ENCODE measurements around the gene MAP3K7CL.

The MAP3K7CL gene

GRCh38 chr21:29176471-29177120 lies 46.2 kb downstream of the MAP3K7CL start:
- Histone ChIP-seq H3K36me3 (ENCODE audit: control insufficient read depth in 4 of 4, insufficient read depth in 4 of 4, low read length in 3 of 4) (no peaks in the 10 kb centered on the region), H3K9me3 (ENCODE audit: control extremely low read depth in 1 of 5, control insufficient read depth in 4 of 5, insufficient read depth in 2 of 5, low read depth in 1 of 5, low read length in 4 of 5) (no peaks in the 10 kb centered on the region), H3K27me3 (replicated peaks in 2 of 5; ENCODE audit: control insufficient read depth in 4 of 5, insufficient read depth in 5 of 5, low read length in 4 of 5) (no peaks in the 10 kb centered on the region), H3K27ac (ENCODE audit: insufficient read depth in 1 of 2, low read depth in 1 of 2, low read length in 2 of 2, poor library complexity in 1 of 2, severe bottlenecking in 2 of 2) (no peak overlapping the region), H3K4me3 (ENCODE audit: control insufficient read depth in 1 of 7, extremely low read depth in 1 of 7, insufficient read depth in 4 of 7, low read depth in 2 of 7, low read length in 6 of 7) (no peak overlapping the region), H3K4me1 (ENCODE audit: control extremely low read depth in 1 of 4, control insufficient read depth in 4 of 4, insufficient read depth in 4 of 4, low read length in 3 of 4) (no peaks in the 10 kb centered on the region)
- WGBS (ENCODE audit: insufficient coverage) = 40% methylated on average over 1 of the region's 2 CpGs
- ChIA-PET POLR2A (no interaction called here), CTCF (interaction anchor here (0.9 kb wide), 1 partner anchor 12 kb away, joined by 4 read pairs; no protein-coding TSS in a partner anchor)
- DNase-seq = no peak

- Histone ChIP-seq H3K27me3 (replicated peaks in 2 of 5; ENCODE audit: control insufficient read depth in 4 of 5, insufficient read depth in 5 of 5, low read length in 4 of 5) (no peaks in the 10 kb centered on the region), H3K4me1 (ENCODE audit: control extremely low read depth in 1 of 4, control insufficient read depth in 4 of 4, insufficient read depth in 4 of 4, low read length in 3 of 4) (peaks cover 0 to 3% (median 0%) of the 10 kb centered on the region in 4 experiments), H3K9me3 (ENCODE audit: control extremely low read depth in 1 of 5, control insufficient read depth in 4 of 5, insufficient read depth in 2 of 5, low read depth in 1 of 5, low read length in 4 of 5) (no peaks in the 10 kb centered on the region), H3K27ac (ENCODE audit: insufficient read depth in 1 of 2, low read depth in 1 of 2, low read length in 2 of 2, poor library complexity in 1 of 2, severe bottlenecking in 2 of 2) (no peak overlapping the region), H3K4me3 (ENCODE audit: control insufficient read depth in 1 of 7, extremely low read depth in 1 of 7, insufficient read depth in 4 of 7, low read depth in 2 of 7, low read length in 6 of 7) (no peak overlapping the region), H3K36me3 (ENCODE audit: control insufficient read depth in 4 of 4, insufficient read depth in 4 of 4, low read length in 3 of 4) (no peaks in the 10 kb centered on the region)
- WGBS (ENCODE audit: insufficient coverage) = no CpG with 5 or more reads among the region's 1 CpG
- no peak for DNase-seq
- POLR2A ChIA-PET = no interaction called here
- CTCF ChIA-PET = interaction anchor here (1.7 kb wide), 1 partner anchor 14 kb away, joined by 6 read pairs; no protein-coding TSS in a partner anchor
Observed at GRCh38 chr21:29177800-29178199, 47.4 kb downstream of the MAP3K7CL start.

DNA sequence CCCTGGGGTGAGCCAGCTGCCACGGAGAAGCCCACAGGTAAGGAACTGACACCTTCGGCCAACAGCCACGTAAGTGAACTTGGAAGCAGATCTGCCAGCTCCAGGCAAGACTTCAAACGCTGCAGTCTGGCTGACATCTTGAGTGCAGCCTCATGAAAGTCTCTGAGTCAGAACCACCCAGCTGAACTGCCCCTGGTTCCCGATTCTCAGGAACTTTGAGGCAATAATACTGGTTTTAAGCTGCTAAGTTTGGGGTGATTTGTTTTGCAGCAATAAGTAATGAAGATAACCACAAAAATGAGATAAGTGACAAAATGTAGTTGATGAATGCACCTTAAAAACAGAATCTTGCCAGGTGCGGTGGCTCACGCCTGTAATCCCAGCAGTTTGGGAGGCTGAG lies 48.5 kb downstream of the MAP3K7CL start:
- peaks cover 0 to 6% (median 1%) of the 10 kb centered on the region in 4 experiments for H3K4me1 ChIP-seq (ENCODE audit: control extremely low read depth in 1 of 4, control insufficient read depth in 4 of 4, insufficient read depth in 4 of 4, low read length in 3 of 4)

GRCh38 chr21:29179503-29179902 lies 49.1 kb downstream of the MAP3K7CL start:
- Histone ChIP-seq H3K36me3 (ENCODE audit: control insufficient read depth in 4 of 4, insufficient read depth in 4 of 4, low read length in 3 of 4) (no peaks in the 10 kb centered on the region), H3K9me3 (ENCODE audit: control extremely low read depth in 1 of 5, control insufficient read depth in 4 of 5, insufficient read depth in 2 of 5, low read depth in 1 of 5, low read length in 4 of 5) (no peaks in the 10 kb centered on the region), H3K4me1 (ENCODE audit: control extremely low read depth in 1 of 4, control insufficient read depth in 4 of 4, insufficient read depth in 4 of 4, low read length in 3 of 4) (peaks cover 0 to 8% (median 3%) of the 10 kb centered on the region in 4 experiments), H3K27me3 (replicated peaks in 2 of 5; ENCODE audit: control insufficient read depth in 4 of 5, insufficient read depth in 5 of 5, low read length in 4 of 5) (no peaks in the 10 kb centered on the region), H3K27ac (ENCODE audit: insufficient read depth in 1 of 2, low read depth in 1 of 2, low read length in 2 of 2, poor library complexity in 1 of 2, severe bottlenecking in 2 of 2) (no peak overlapping the region), H3K4me3 (ENCODE audit: control insufficient read depth in 1 of 7, extremely low read depth in 1 of 7, insufficient read depth in 4 of 7, low read depth in 2 of 7, low read length in 6 of 7) (no peak overlapping the region)
- no CpG with 5 or more reads among the region's 1 CpG for WGBS (ENCODE audit: insufficient coverage)
- ChIA-PET CTCF (interaction anchor here (1.2 to 1.7 kb wide), 2 partner anchors 10 to 15 kb away, joined by 3 to 6 read pairs; no protein-coding TSS in a partner anchor), POLR2A (no interaction called here)
- no peak for DNase-seq

More for the DNA sequence above, 48.5 kb downstream of the MAP3K7CL start:
- 99% methylated on average over 5 of the region's 7 CpGs for WGBS (ENCODE audit: insufficient coverage)
- ChIA-PET POLR2A (interaction anchor here (0.6 kb wide), 1 partner anchor 25 kb away, joined by 3 read pairs; no protein-coding TSS in a partner anchor), CTCF (interaction anchor here (1.2 to 1.7 kb wide), 2 partner anchors 10 to 15 kb away, joined by 3 to 6 read pairs; no protein-coding TSS in a partner anchor)
- H3K27me3 ChIP-seq (replicated peaks in 2 of 5; ENCODE audit: control insufficient read depth in 4 of 5, insufficient read depth in 5 of 5, low read length in 4 of 5) = no peaks in the 10 kb centered on the region
- DNase-seq = no peak
- H3K27ac ChIP-seq (ENCODE audit: insufficient read depth in 1 of 2, low read depth in 1 of 2, low read length in 2 of 2, poor library complexity in 1 of 2, severe bottlenecking in 2 of 2) = no peak overlapping the region
- H3K36me3 ChIP-seq (ENCODE audit: control insufficient read depth in 4 of 4, insufficient read depth in 4 of 4, low read length in 3 of 4) = no peaks in the 10 kb centered on the region
- no peak overlapping the region for H3K4me3 ChIP-seq (ENCODE audit: control insufficient read depth in 1 of 7, extremely low read depth in 1 of 7, insufficient read depth in 4 of 7, low read depth in 2 of 7, low read length in 6 of 7)
- no peaks in the 10 kb centered on the region for H3K9me3 ChIP-seq (ENCODE audit: control extremely low read depth in 1 of 5, control insufficient read depth in 4 of 5, insufficient read depth in 2 of 5, low read depth in 1 of 5, low read length in 4 of 5)

GRCh38 chr21:29181799-29182470 lies 51.5 kb downstream of the MAP3K7CL start:
- Histone ChIP-seq H3K27me3 (replicated peaks in 2 of 5; ENCODE audit: control insufficient read depth in 4 of 5, insufficient read depth in 5 of 5, low read length in 4 of 5) (no peaks in the 10 kb centered on the region), H3K4me1 (ENCODE audit: control extremely low read depth in 1 of 4, control insufficient read depth in 4 of 4, insufficient read depth in 4 of 4, low read length in 3 of 4) (peaks cover 0 to 8% (median 3%) of the 10 kb centered on the region in 4 experiments), H3K9me3 (ENCODE audit: control extremely low read depth in 1 of 5, control insufficient read depth in 4 of 5, insufficient read depth in 2 of 5, low read depth in 1 of 5, low read length in 4 of 5) (no peaks in the 10 kb centered on the region), H3K27ac (ENCODE audit: insufficient read depth in 1 of 2, low read depth in 1 of 2, low read length in 2 of 2, poor library complexity in 1 of 2, severe bottlenecking in 2 of 2) (no peak overlapping the region), H3K4me3 (ENCODE audit: control insufficient read depth in 1 of 7, extremely low read depth in 1 of 7, insufficient read depth in 4 of 7, low read depth in 2 of 7, low read length in 6 of 7) (no peak overlapping the region), H3K36me3 (ENCODE audit: control insufficient read depth in 4 of 4, insufficient read depth in 4 of 4, low read length in 3 of 4) (no peaks in the 10 kb centered on the region)
- 92% methylated on average over 9 of the region's 9 CpGs for WGBS (ENCODE audit: insufficient coverage)
- CTCF ChIA-PET = interaction anchor here (1.3 kb wide), 2 partner anchors 12 to 18 kb away, joined by 3 read pairs; no protein-coding TSS in a partner anchor
- POLR2A ChIA-PET = no interaction called here
- DNase-seq = no peak

GRCh38 chr21:29182691-29183092 lies 52.2 kb downstream of the MAP3K7CL start:
- H3K4me3 ChIP-seq (ENCODE audit: control insufficient read depth in 1 of 7, extremely low read depth in 1 of 7, insufficient read depth in 4 of 7, low read depth in 2 of 7, low read length in 6 of 7) = no peak overlapping the region
- no peaks in the 10 kb centered on the region for H3K9me3 ChIP-seq (ENCODE audit: control extremely low read depth in 1 of 5, control insufficient read depth in 4 of 5, insufficient read depth in 2 of 5, low read depth in 1 of 5, low read length in 4 of 5)
- H3K36me3 ChIP-seq (ENCODE audit: control insufficient read depth in 4 of 4, insufficient read depth in 4 of 4, low read length in 3 of 4) = no peaks in the 10 kb centered on the region
- H3K27ac ChIP-seq (ENCODE audit: insufficient read depth in 1 of 2, low read depth in 1 of 2, low read length in 2 of 2, poor library complexity in 1 of 2, severe bottlenecking in 2 of 2) = no peak overlapping the region
- CTCF ChIA-PET = interaction anchor here (1.3 kb wide), 1 partner anchor 13 kb away, joined by 3 read pairs; no protein-coding TSS in a partner anchor
- no CpG with 5 or more reads among the region's 4 CpGs for WGBS (ENCODE audit: insufficient coverage)
- DNase-seq = no peak
- peaks cover 0 to 8% (median 3%) of the 10 kb centered on the region in 4 experiments for H3K4me1 ChIP-seq (ENCODE audit: control extremely low read depth in 1 of 4, control insufficient read depth in 4 of 4, insufficient read depth in 4 of 4, low read length in 3 of 4)
- POLR2A ChIA-PET = no interaction called here
- H3K27me3 ChIP-seq (replicated peaks in 2 of 5; ENCODE audit: control insufficient read depth in 4 of 5, insufficient read depth in 5 of 5, low read length in 4 of 5) = no peaks in the 10 kb centered on the region

- H3K27me3 ChIP-seq (replicated peaks in 2 of 5; ENCODE audit: control insufficient read depth in 4 of 5, insufficient read depth in 5 of 5, low read length in 4 of 5) = no peaks in the 10 kb centered on the region
- peaks cover 0 to 8% (median 3%) of the 10 kb centered on the region in 4 experiments for H3K4me1 ChIP-seq (ENCODE audit: control extremely low read depth in 1 of 4, control insufficient read depth in 4 of 4, insufficient read depth in 4 of 4, low read length in 3 of 4)
- no peaks in the 10 kb centered on the region for H3K9me3 ChIP-seq (ENCODE audit: control extremely low read depth in 1 of 5, control insufficient read depth in 4 of 5, insufficient read depth in 2 of 5, low read depth in 1 of 5, low read length in 4 of 5)
- ChIA-PET CTCF (no interaction called here), POLR2A (no interaction called here)
- no peak overlapping the region for H3K4me3 ChIP-seq (ENCODE audit: control insufficient read depth in 1 of 7, extremely low read depth in 1 of 7, insufficient read depth in 4 of 7, low read depth in 2 of 7, low read length in 6 of 7)
- no CpG with 5 or more reads among the region's 1 CpG for WGBS (ENCODE audit: insufficient coverage)
- no peak overlapping the region for H3K27ac ChIP-seq (ENCODE audit: insufficient read depth in 1 of 2, low read depth in 1 of 2, low read length in 2 of 2, poor library complexity in 1 of 2, severe bottlenecking in 2 of 2)
- no peaks in the 10 kb centered on the region for H3K36me3 ChIP-seq (ENCODE audit: control insufficient read depth in 4 of 4, insufficient read depth in 4 of 4, low read length in 3 of 4)
- peak in 2 of 3 donors; percentile 34 to 36 for DNase-seq
Observed at GRCh38 chr21:29184037-29184436, 53.6 kb downstream of the MAP3K7CL start.
